ENCODE measurements around the gene AP3S1. TPM values are rescaled to one million over a fixed set of nuclear protein-coding genes. Genes with fewer than 3 reads are reported as not detected.

AP3S1 gene
- polyA plus RNA-seq, 3 donors, result 30.2 to 86.1 (median 84.8) TPM

- no peak overlapping the region for H3K9ac ChIP-seq (ENCODE audit: insufficient read depth, low read length, poor library complexity, severe bottlenecking)
- H3K9me3 ChIP-seq (replicated peaks in 1 of 2; ENCODE audit: control insufficient read depth in 1 of 2, insufficient read depth in 1 of 2, low read length in 2 of 2), result peaks cover 0 to 16% of the 10 kb centered on the region in 2 donors
- H3K36me3 ChIP-seq (replicated peaks in 1 of 2; ENCODE audit: control insufficient read depth in 1 of 2, insufficient read depth in 2 of 2, low read length in 2 of 2), result no peaks in the 10 kb centered on the region
- H3K9me3 Mint-ChIP-seq, result peaks cover 0 to 12% (median 3%) of the 10 kb centered on the region in 7 donors
- no peak overlapping the region for H3K4me3 ChIP-seq (replicated peaks in 1 of 3; ENCODE audit: low read depth in 2 of 3, low read length in 3 of 3)
- H4K20me1 ChIP-seq (ENCODE audit: insufficient read depth, low read length), result no peaks in the 10 kb centered on the region
- no peak for DNase-seq
- peaks cover 3 to 4% of the 10 kb centered on the region in 2 donors for H3K36me3 Mint-ChIP-seq
- no peak overlapping the region for H3K27ac ChIP-seq (ENCODE audit: low read depth in 1 of 2, low read length in 2 of 2)
- peaks cover 7 to 11% of the 10 kb centered on the region in 2 donors for H3K4me1 ChIP-seq (ENCODE audit: control insufficient read depth in 1 of 2, insufficient read depth in 2 of 2, low read length in 2 of 2)
- H3K79me2 ChIP-seq (ENCODE audit: insufficient read depth, low read length), result no peaks in the 10 kb centered on the region
- TF ChIP-seq, protein P1, sequence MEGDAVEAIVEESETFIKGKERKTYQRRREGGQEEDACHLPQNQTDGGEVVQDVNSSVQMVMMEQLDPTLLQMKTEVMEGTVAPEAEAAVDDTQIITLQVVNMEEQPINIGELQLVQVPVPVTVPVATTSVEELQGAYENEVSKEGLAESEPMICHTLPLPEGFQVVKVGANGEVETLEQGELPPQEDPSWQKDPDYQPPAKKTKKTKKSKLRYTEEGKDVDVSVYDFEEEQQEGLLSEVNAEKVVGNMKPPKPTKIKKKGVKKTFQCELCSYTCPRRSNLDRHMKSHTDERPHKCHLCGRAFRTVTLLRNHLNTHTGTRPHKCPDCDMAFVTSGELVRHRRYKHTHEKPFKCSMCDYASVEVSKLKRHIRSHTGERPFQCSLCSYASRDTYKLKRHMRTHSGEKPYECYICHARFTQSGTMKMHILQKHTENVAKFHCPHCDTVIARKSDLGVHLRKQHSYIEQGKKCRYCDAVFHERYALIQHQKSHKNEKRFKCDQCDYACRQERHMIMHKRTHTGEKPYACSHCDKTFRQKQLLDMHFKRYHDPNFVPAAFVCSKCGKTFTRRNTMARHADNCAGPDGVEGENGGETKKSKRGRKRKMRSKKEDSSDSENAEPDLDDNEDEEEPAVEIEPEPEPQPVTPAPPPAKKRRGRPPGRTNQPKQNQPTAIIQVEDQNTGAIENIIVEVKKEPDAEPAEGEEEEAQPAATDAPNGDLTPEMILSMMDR (IDR thresholded peaks at IDR 0.05), result no peak
- no peak overlapping the region for H2AFZ ChIP-seq (ENCODE audit: insufficient read depth, low read depth, low read length, poor library complexity, severe bottlenecking)
- peaks cover 37 to 61% of the 10 kb centered on the region in 2 donors for H3K27me3 ChIP-seq (ENCODE audit: control insufficient read depth in 2 of 2, insufficient read depth in 2 of 2, low read length in 2 of 2)
- H3K27ac Mint-ChIP-seq, result no peak overlapping the region
- intact Hi-C loops (cut with micrococcal nuclease), result no loop called here
- H3K4me3 Mint-ChIP-seq, result no peak overlapping the region
- no peak overlapping the region for H3K4me2 ChIP-seq (replicated peaks; ENCODE audit: extremely low read depth, low read length, poor library complexity, severe bottlenecking)
- H3K27me3 Mint-ChIP-seq (ENCODE audit: low read depth in 3 of 3), result peaks cover 43 to 67% (median 43%) of the 10 kb centered on the region in 3 donors
- H3K4me1 Mint-ChIP-seq, result peaks cover 12% of the 10 kb centered on the region
Measured at GRCh38 chr5:115811406-115811805, 30.3 kb upstream of the AP3S1 start.

GRCh38 chr5:115812372-115812771 lies 29.4 kb upstream of the AP3S1 start:
- H2AFZ ChIP-seq (ENCODE audit: insufficient read depth, low read depth, low read length, poor library complexity, severe bottlenecking), result no peak overlapping the region
- Mint-ChIP-seq H3K4me3 (no peak overlapping the region), H3K27ac (no peak overlapping the region), H3K36me3 (peaks cover 3 to 5% of the 10 kb centered on the region in 2 donors), H3K4me1 (peaks cover 17% of the 10 kb centered on the region), H3K9me3 (peaks cover 0 to 16% (median 5%) of the 10 kb centered on the region in 7 donors), H3K27me3 (ENCODE audit: low read depth in 3 of 3) (peaks cover 49 to 73% (median 52%) of the 10 kb centered on the region in 3 donors)
- DNase-seq, result no peak
- TF ChIP-seq, protein P1 (IDR thresholded peaks at IDR 0.05), result no peak
- no peak overlapping the region for H3K4me3 ChIP-seq (replicated peaks in 1 of 3; ENCODE audit: low read depth in 2 of 3, low read length in 3 of 3)
- no CpG with 5 or more reads among the region's 1 CpG for WGBS (ENCODE audit: insufficient coverage)
- no peaks in the 10 kb centered on the region for H4K20me1 ChIP-seq (ENCODE audit: insufficient read depth, low read length)
- H3K79me2 ChIP-seq (ENCODE audit: insufficient read depth, low read length), result no peaks in the 10 kb centered on the region
- H3K4me1 ChIP-seq (ENCODE audit: control insufficient read depth in 1 of 2, insufficient read depth in 2 of 2, low read length in 2 of 2), result peaks cover 12 to 16% of the 10 kb centered on the region in 2 donors
- H3K9me3 ChIP-seq (replicated peaks in 1 of 2; ENCODE audit: control insufficient read depth in 1 of 2, insufficient read depth in 1 of 2, low read length in 2 of 2), result peaks cover 0 to 16% of the 10 kb centered on the region in 2 donors
- H3K4me2 ChIP-seq (replicated peaks; ENCODE audit: extremely low read depth, low read length, poor library complexity, severe bottlenecking), result no peak overlapping the region
- no peaks in the 10 kb centered on the region for H3K36me3 ChIP-seq (replicated peaks in 1 of 2; ENCODE audit: control insufficient read depth in 1 of 2, insufficient read depth in 2 of 2, low read length in 2 of 2)
- H3K9ac ChIP-seq (ENCODE audit: insufficient read depth, low read length, poor library complexity, severe bottlenecking), result no peak overlapping the region
- intact Hi-C loops (cut with micrococcal nuclease), result no loop called here
- no peak overlapping the region for H3K27ac ChIP-seq (ENCODE audit: low read depth in 1 of 2, low read length in 2 of 2)
- H3K27me3 ChIP-seq (ENCODE audit: control insufficient read depth in 2 of 2, insufficient read depth in 2 of 2, low read length in 2 of 2), result peaks cover 47 to 71% of the 10 kb centered on the region in 2 donors

Measured in CD14-positive monocyte (primary cell).